Astrocyte (in vitro differentiated cells and primary cell): ENCODE data around the gene BEST1. TPM values are rescaled to one million over a fixed set of nuclear protein-coding genes. Genes with fewer than 3 reads are reported as not detected.

Experiments
- DNase-seq: peaks from one replicate; pipeline ENCODE4 v3.0.0-alpha.2; 2010; ENCODE audit warnings: low read depth
- FAIRE-seq: peaks from 2 replicates; lab custom pipeline; 2011; peaks lifted over from hg19 to GRCh38; lab: Jason Lieb, UNC
- H2AFZ ChIP-seq: 2 replicates; pipeline ENCODE4 v1.6.0; 2012; ENCODE audit warnings: low read depth, low read length, inconsistent platforms
- H3K27ac ChIP-seq: 2 replicates; pipeline ENCODE4 v1.5.1; 2011; ENCODE audit warnings: low read depth, low read length, inconsistent platforms
- H3K27me3 ChIP-seq: 2 replicates; pipeline ENCODE4 v1.6.0; 2011; ENCODE audit warnings: low read length, inconsistent platforms; ENCODE audit not compliant: insufficient read depth
- H3K36me3 ChIP-seq: 2 replicates; pipeline ENCODE4 v1.5.1; 2011; ENCODE audit warnings: low read length, inconsistent platforms; ENCODE audit not compliant: insufficient read depth
- H3K4me1 ChIP-seq: 2 replicates; pipeline ENCODE4 v1.5.1; 2011; ENCODE audit warnings: low read length, inconsistent platforms; ENCODE audit not compliant: insufficient read depth
- H3K4me2 ChIP-seq: 2 replicates; pipeline ENCODE4 v1.6.0; 2012; ENCODE audit warnings: low read length, inconsistent platforms
- H3K4me3 ChIP-seq: 2 replicates; pipeline ENCODE4 v1.5.1; 2011; ENCODE audit warnings: low read depth, mild to moderate bottlenecking, low read length, inconsistent platforms; ENCODE audit not compliant: insufficient read depth
- H3K79me2 ChIP-seq: 2 replicates; pipeline ENCODE4 v1.6.0; 2012; ENCODE audit warnings: mild to moderate bottlenecking, low read length, inconsistent platforms; ENCODE audit not compliant: insufficient read depth
- H3K9ac ChIP-seq: 2 replicates; pipeline ENCODE4 v1.6.0; 2012; ENCODE audit warnings: mild to moderate bottlenecking, low read length, inconsistent platforms
- H3K9me3 ChIP-seq: 2 replicates; pipeline ENCODE4 v1.5.1; 2012; ENCODE audit warnings: low read depth, mild to moderate bottlenecking, low read length, inconsistent platforms; ENCODE audit not compliant: insufficient read depth
- H4K20me1 ChIP-seq: 2 replicates; pipeline ENCODE4 v1.6.0; 2012; ENCODE audit warnings: low read length, inconsistent platforms; ENCODE audit not compliant: insufficient read depth
- H3K27ac Mint-ChIP-seq: one replicate; pipeline ENCODE4 v1.8.0; 2021; ENCODE audit warnings: mild to moderate bottlenecking, mixed read lengths; ENCODE audit not compliant: unreplicated experiment
- H3K27me3 Mint-ChIP-seq: one replicate; pipeline ENCODE4 v1.8.0; 2021; ENCODE audit warnings: low read depth, mixed read lengths; ENCODE audit not compliant: unreplicated experiment
- H3K36me3 Mint-ChIP-seq: one replicate; pipeline ENCODE4 v1.8.0; 2021; ENCODE audit warnings: low read depth, mixed read lengths; ENCODE audit not compliant: unreplicated experiment
- H3K4me1 Mint-ChIP-seq: one replicate; pipeline ENCODE4 v1.8.0; 2021; ENCODE audit warnings: low read depth, mixed read lengths; ENCODE audit not compliant: unreplicated experiment
- H3K4me3 Mint-ChIP-seq: one replicate; pipeline ENCODE4 v1.8.0; 2021; ENCODE audit warnings: mild to moderate bottlenecking, moderate library complexity, mixed read lengths; ENCODE audit not compliant: unreplicated experiment
- H3K9me3 Mint-ChIP-seq: one replicate; pipeline ENCODE4 v1.8.0; 2021; ENCODE audit warnings: mild to moderate bottlenecking, mixed read lengths; ENCODE audit not compliant: unreplicated experiment
- EZH2 ChIP-seq: IDR thresholded peaks from 2 replicates; pipeline ENCODE4 v1.6.1; 2012; ENCODE audit warnings: mild to moderate bottlenecking, low read length, inconsistent platforms; ENCODE audit not compliant: insufficient read depth
- total RNA-seq: library from RNA; stranded (reverse); gene quantifications from 2 replicates; pipeline ENCODE4 v1.2.1, GENCODE V29; 2021
- TF ChIP-seq, protein P1 (sequence below): IDR thresholded peaks from 2 replicates; pipeline ENCODE4 v1.5.1; 2011; ENCODE audit warnings: low read depth, mild to moderate bottlenecking, inconsistent platforms, low read length, moderate library complexity; ENCODE audit not compliant: insufficient read depth

BEST1 gene
- total RNA-seq, 1 donor from 2014 or later, result 0.66 TPM

DNA sequence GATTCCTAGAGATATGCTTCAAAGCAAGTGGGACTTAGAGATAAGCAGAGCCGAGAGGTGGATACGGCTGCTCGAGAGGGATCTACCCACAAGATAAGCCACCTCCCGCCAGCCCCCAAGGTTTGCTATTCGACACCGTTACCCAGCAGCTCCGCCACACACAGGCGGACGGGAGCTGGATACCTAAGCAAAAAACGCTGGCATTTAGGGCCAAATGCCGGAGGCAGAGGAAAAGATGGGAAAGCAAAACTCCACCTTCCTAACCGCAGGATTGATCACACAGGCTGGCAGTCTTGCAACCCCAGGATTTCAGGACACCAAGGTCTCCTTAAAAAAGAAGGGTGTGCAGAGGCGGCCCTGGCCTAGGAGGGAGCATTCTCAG lies 16.6 kb downstream of the BEST1 start:
- no peak for FAIRE-seq
- TF ChIP-seq EZH2, result no peak
- Histone ChIP-seq H2AFZ (no peak overlapping the region), H3K4me3 (peak overlapping the region; percentile 99), H3K36me3 (peaks cover 22% of the 10 kb centered on the region), H3K27ac (peak overlapping the region; percentile 56), H3K9me3 (no peaks in the 10 kb centered on the region), H3K79me2 (peaks cover 41% of the 10 kb centered on the region), H4K20me1 (peaks cover 53% of the 10 kb centered on the region), H3K9ac (peak overlapping the region; percentile 94), H3K4me2 (peak overlapping the region; percentile 94), H3K27me3 (no peaks in the 10 kb centered on the region), H3K4me1 (peaks cover 29% of the 10 kb centered on the region)
- DNase-seq, result no peak
- H3K36me3 Mint-ChIP-seq, result peaks cover 25% of the 10 kb centered on the region
- H3K27ac Mint-ChIP-seq, result peak overlapping the region; percentile 78
- no peaks in the 10 kb centered on the region for H3K27me3 Mint-ChIP-seq
- H3K9me3 Mint-ChIP-seq, result no peaks in the 10 kb centered on the region
- H3K4me3 Mint-ChIP-seq, result peak overlapping the region; percentile 93
- H3K4me1 Mint-ChIP-seq, result peaks cover 37% of the 10 kb centered on the region

DNA sequence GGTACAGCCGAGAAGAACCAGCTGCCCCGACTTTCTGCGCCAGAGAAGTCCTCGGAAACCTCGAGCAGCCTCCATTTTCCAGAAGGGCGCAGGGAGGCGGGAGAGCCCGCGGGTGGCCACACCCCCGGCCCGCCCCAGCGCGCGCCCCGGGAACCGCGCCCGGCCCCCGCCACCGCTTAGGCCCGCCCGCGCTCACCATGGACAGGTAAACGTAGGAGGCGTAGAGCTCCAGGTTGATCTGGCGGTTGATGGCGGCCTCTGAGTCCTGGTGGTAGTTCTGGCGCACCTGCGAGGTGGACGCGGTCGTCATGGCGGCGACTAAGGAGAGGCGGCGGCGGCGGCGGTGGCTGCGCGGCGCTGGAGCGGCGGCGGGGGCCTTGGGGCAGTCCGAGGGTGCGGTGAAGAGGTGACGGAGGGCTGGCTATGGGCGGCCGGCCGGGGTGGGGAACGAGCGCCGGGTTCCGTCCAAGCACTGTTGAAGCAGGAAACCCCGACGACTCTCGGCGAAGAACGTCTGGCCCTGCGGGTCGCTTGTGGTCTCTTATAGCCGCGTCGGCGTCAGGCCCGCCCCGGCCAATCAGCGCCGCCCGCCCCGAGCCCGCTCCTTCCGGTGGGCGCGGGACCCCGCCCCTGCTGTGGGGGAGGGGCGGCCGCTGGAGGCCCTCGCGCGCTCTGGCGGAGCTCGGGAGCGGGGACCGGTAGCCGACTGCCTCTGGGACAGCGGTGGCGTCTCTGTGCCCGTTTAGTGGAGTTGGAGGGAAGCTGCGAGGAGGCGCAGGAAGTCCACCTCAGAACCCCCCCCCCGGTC lies 17.2 kb downstream of the BEST1 start, which contains the start of gene FTH1:
Gene FTH1 (minus strand): TSS at position 519 of the 808 bp plus-strand sequence. CDS start 209 bp downstream, at position 310.
- H3K4me1 Mint-ChIP-seq, result peaks cover 39% of the 10 kb centered on the region

More for the DNA sequence above, 17.2 kb downstream of the BEST1 start, which contains the start of gene FTH1:
- Mint-ChIP-seq H3K27me3 (no peaks in the 10 kb centered on the region), H3K4me3 (peak within 1 kb of the TSS; percentile 93), H3K9me3 (no peaks in the 10 kb centered on the region), H3K27ac (peak within 1 kb of the TSS; percentile 91), H3K36me3 (peaks cover 23% of the 10 kb centered on the region)
- peak within 1 kb of the TSS; percentile 99 for H3K4me3 ChIP-seq
- peaks cover 47% of the 10 kb centered on the region for H4K20me1 ChIP-seq
- H2AFZ ChIP-seq, result peak within 1 kb of the TSS; percentile 51
- peak within 1 kb of the TSS; percentile 81 for H3K27ac ChIP-seq
- DNase-seq, result peak; percentile 66
- no peaks in the 10 kb centered on the region for H3K9me3 ChIP-seq
- no peaks in the 10 kb centered on the region for H3K27me3 ChIP-seq
- FAIRE-seq, result no peak
- H3K4me1 ChIP-seq, result peaks cover 31% of the 10 kb centered on the region
- H3K79me2 ChIP-seq, result peaks cover 41% of the 10 kb centered on the region
- peak within 1 kb of the TSS; percentile 94 for H3K9ac ChIP-seq
- H3K4me2 ChIP-seq, result peak within 1 kb of the TSS; percentile 94
- peaks cover 22% of the 10 kb centered on the region for H3K36me3 ChIP-seq
- TF ChIP-seq EZH2, result no peak
- TF ChIP-seq, protein P1, sequence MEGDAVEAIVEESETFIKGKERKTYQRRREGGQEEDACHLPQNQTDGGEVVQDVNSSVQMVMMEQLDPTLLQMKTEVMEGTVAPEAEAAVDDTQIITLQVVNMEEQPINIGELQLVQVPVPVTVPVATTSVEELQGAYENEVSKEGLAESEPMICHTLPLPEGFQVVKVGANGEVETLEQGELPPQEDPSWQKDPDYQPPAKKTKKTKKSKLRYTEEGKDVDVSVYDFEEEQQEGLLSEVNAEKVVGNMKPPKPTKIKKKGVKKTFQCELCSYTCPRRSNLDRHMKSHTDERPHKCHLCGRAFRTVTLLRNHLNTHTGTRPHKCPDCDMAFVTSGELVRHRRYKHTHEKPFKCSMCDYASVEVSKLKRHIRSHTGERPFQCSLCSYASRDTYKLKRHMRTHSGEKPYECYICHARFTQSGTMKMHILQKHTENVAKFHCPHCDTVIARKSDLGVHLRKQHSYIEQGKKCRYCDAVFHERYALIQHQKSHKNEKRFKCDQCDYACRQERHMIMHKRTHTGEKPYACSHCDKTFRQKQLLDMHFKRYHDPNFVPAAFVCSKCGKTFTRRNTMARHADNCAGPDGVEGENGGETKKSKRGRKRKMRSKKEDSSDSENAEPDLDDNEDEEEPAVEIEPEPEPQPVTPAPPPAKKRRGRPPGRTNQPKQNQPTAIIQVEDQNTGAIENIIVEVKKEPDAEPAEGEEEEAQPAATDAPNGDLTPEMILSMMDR, result no peak
